Kidney tubule cell (primary cell): ENCODE measurements around the gene CDH6.

ENCODE experiments used
- DNase-seq: peaks from one replicate; pipeline ENCODE4 v3.0.0-alpha.2; 2018; ENCODE audit warnings: low spot score

The CDH6 gene

DNA sequence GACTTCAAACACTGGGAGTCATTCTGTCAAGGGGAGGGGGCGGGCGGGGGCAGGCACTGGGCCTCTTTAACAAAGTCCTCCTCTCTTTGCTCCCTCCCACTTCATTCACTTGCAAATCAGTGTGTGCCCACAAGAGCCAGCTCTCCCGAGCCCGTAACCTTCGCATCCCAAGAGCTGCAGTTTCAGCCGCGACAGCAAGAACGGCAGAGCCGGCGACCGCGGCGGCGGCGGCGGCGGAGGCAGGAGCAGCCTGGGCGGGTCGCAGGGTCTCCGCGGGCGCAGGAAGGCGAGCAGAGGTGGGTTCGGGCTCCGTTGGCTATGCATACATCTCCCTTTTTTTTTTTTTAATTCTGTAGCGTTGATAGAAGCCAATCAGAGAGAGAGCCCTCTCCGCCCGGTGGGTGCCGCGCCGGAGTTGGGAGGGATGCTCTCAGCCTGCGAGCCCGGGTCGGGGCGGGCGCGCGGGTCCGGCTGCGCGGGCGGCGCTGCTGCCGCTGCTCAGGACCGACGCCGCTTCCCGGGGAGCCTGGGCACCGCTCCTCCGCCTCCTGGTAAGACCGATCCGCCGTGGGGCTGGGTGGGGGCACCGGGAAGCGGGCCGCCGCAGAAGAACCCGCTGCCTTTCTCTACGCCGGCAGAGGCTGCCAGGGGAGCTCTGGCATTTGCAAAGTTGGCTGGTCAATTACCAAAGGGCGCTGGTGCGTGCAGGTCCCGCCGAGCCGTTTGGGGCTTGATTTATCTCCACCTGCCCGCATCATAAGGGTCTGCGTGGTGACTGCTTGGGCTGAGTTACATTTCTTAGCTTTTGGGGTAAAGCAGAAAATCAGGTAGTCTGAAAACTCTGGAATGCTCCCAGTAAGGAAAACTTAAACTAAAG lies at the start of gene CDH6:
TSS of gene CDH6 (plus strand) at position 96 of the 877 bp plus-strand sequence. CDS start 73,788 bp downstream, outside the sequence.
- peak; percentile 88 for DNase-seq

DNA sequence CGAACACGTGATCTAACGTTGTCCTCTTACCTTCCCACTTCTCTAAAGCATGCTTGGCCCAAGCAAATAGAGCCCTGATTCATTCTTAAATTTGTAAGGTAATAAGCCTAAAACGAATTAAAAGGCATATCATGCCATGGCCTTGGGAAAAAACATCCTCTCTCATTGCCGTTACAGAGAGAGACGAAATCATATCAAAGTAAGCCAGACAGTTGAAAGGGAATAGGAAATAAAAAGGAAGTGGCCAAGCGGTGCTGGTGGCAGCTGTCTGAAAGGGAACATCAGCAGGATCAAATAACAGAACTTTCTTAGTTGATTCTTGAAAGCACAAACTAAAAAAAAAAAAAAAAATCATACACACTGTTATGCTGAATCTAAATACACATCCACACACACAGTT lies 49.1 kb upstream of the CDH6 start:
- no peak for DNase-seq

DNA sequence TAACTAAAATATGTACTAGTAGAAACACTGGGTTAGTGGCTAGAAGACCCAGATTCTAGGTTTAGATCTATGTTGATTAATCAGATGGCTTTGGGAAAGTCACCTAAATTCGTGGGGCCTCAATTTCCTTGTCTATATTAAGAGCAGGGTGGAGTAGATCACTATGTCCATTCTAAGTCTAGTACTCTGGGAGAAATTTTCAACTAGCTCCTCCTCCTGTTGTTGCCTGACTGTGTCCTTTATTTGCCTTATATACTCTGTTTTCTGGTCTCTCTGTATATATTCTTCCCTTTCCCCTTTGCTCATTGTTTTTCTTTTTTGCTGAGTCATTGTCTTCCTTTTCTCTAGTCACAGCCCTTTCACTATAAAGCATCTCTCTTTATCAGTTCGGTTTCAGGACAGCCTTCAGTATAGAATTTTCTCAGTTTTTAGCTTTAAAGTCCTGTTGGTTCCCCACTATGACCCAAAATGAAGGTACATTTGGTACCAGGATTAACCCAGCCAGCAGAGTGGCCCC lies 44.5 kb upstream of the CDH6 start:
- DNase-seq: peak; percentile 20

DNA sequence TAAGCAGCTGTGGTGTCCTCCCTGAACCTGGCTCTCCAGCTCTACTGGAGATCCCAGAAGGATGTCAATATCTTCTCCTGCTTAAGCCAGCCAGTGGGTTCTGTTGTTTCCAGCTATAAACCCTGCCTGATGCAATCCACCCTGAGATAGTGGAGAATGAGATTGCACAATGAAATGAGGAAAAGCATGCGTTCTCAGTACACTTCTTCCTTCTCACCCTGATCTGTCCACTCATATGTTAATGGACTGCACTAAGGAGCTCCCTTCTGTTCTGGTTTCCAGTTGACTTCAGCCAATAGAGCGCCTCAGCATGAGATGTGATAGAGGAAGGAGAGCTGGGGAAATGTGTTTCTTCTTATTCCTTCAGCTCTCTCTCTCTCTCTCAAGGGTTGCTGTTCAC lies 40.0 kb upstream of the CDH6 start:
- no peak for DNase-seq

DNA sequence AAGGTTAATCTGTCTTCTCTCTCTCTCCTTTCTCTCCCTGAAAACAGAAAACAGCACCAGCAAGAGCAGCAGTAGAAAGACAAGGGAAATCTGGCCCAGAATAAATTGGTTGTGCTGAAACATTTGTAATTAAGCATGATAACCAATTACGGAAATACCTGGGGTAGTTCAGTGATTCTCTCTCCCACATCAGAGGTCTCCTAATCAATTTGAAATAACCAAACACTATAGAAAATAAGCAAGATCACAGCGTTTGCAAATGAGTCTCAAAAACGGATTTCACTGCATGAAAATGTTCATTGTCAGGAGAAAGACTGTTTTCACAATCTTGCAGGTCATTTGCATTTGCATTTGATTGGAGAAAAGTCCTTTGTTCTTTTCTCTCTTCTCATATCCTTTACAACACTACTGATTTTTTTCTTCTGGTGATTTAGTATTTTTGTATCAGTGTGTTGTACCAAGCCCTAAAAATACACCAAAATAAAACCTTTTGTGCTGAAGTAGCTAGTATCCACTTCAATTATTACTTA lies 36.8 kb upstream of the CDH6 start:
- no peak for DNase-seq

DNA sequence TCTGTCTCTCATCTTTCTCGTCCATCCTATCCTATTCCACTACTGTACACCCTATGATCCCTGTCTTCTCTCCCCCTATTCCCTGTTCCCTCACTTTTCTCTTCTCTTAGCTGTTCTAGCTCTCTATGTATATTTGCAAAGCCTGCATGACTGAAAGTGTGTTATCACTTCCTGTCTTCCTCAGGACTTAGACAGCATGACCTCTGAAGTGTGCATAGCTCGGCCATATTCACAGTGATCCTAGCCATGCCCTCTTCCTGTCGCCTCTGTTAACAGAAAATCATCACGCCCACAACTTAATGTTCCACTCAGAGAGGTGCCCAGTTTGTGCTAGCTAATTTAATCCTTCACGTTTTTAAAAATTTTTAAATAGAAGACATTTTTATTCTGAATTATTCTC lies 35.8 kb upstream of the CDH6 start:
- peak; percentile 11 for DNase-seq

DNA sequence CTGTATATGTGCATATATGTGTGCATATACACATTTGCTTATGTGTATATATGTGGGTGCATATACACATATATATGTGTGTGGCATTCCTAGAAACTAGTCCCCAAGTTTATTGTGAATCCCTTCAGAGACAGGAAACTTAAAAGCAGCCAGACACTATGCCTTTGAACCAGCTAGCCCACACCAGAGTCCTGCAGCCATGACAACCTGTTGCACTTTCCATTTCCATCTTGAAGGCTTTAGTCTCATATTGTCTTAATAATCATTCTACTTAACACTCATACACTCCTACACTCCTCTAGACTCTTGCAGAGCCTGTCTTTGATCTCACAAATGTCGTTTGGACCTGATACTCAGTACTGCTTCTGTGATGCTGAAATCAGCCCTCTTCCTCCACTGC lies 34.8 kb upstream of the CDH6 start:
- DNase-seq: no peak

DNA sequence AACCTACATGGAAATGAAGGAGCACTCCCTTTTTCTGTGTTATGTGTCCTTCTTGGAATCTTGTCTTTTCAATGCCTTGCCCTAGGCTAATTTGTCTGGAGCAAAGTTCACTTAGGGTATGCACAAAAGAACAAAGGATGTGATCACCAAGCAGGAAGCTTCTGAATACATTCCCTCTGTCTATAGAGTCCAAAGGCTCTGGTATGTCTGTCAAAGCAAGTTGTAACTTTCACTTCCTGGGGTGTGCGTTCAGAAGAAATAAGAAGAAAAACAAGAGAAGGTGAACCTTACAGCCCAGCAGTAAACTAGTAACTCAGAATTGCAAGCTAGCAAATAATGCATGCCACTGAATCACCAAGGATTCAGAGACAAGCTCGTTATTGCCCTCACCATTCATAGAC lies 31.7 kb upstream of the CDH6 start:
- DNase-seq: peak; percentile 65

DNA sequence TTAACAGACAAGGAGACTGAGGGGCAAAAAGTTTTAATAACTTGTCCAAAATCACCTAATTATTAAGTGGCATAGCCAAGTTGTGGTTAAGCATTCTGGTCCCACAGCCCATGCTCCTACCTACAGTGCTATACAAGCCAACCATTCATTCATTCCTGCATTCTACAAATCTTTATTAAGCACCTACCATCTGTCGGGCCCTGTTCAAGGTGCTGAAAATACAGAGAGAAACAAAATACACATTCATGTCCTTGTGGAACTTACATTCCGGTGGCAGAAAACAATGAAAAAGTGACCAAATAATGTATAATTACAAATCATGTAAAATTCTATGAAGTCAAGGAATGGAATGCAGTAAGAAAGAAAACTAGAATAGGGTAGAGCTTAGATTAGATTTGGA lies 27.8 kb upstream of the CDH6 start:
- DNase-seq: no peak

DNA sequence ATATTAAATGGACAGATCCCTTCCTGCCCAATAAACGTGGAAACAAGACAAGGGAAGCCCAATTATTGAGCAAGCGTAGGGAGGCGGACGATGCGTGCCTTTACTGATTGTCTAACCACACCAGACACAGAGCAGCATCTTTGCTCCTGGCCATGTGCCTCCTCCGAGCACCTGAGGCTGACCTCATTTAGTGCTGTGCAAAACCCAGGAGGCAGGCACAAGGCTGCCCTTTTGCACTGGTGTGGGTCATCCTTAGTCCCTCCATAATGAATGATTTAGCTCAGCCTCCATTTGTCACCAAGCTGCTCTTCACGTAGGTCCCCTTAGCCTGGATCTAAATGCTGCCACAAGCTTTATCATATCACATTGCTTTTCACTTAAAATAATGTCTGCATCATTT lies 24.1 kb upstream of the CDH6 start:
- DNase-seq: no peak

DNA sequence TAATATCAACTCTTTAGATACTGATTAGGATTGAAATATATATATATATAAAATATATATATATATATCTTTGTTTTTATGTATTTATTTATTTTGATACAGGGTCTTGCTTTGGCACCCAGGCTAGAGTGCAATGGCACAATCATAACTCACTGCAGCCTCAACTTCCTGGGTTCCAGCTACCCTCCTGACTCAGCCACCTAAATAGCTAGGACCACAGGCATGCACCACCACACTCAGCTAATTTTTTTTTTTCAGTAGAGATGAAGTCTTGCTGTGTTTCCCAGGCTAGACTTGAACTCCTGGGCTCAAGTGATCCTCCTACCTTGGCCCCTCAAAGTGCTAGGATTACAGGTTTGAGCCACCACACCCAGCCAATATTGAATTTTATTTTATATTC lies 20.6 kb upstream of the CDH6 start:
- peak; percentile 84 for DNase-seq

DNA sequence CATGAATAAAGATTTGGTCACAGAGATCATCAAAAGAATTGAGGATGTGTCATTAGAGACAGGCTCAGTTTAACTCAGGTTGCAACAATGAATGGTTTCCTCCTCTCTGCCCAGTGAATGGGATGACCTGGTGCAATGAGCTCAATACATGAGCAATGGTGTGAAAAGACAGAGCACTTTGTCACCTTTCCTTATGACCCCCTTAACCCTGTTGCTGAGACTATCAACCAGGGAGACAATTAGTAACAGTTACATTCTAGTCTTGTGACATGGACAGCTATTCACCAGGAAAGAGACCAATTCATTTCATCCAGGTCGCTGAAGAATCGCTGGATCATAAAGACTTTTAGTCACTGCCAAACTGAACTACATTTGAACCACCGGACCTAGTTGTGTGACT lies 19.9 kb upstream of the CDH6 start:
- peak; percentile 97 for DNase-seq

DNA sequence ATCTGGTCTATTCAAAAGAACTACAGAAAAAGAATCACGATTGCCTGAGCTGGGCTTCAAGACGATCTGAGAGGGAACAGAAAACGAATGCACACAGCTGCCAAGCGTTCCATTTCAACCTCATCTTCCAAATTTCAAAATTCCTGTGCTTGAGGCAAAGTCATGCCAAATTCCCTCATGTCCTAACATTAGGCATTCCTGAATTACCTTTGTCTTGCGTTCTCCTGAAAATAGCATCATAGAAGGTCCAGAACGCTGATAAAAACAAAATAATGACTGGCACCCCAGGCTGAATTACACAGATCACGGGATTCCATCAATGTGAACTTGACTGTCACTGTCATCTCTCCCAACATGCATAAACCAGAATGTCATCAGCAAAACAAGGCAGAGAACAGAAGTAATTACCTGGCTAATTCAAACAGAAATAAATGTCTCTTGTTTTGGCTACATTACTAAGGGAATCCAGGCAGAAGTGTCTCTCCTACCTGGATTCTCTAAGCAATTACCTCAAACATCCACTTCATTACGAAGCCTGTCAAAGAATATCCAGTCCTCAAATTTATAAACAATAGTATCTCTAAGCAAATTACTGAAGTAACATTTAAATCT lies 12.0 kb upstream of the CDH6 start:
- no peak for DNase-seq

DNA sequence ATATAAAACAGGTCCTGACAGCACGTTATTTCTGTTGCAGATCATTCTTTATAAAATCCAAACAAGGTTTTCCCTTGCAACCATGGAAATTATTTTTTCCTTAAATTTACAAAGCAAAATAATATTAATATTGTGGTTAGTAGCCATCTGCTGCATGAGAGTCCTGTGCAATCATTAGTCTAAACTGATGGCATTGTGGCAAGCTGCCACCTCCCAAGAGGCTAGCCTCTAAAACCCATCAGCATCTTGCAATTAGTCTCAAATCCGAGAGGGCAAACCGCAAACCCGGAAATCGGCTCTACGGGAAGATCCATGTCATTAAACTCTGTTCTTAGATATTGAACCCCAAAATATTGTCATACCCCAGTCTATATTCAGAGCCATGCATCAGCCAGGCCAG lies 11.3 kb upstream of the CDH6 start:
- no peak for DNase-seq

DNA sequence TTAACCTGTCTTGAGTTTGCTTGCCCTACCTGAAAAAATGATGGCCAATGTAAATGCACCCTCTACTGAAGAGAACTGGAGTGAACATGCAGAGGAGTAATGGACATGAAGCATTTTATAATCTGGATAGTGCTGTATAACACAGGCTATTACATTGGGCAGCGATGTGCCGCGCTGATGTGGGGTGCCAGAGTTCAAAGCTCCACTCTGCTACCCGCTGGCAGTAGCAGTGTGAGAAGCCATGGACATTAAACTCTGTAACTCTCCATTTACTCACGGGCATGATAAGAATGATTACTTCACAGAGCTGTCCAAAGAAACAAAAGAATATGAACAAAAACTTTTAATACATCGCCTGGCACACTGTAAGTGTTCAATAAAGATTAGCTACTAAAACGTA lies 7.5 kb upstream of the CDH6 start:
- DNase-seq: no peak

DNA sequence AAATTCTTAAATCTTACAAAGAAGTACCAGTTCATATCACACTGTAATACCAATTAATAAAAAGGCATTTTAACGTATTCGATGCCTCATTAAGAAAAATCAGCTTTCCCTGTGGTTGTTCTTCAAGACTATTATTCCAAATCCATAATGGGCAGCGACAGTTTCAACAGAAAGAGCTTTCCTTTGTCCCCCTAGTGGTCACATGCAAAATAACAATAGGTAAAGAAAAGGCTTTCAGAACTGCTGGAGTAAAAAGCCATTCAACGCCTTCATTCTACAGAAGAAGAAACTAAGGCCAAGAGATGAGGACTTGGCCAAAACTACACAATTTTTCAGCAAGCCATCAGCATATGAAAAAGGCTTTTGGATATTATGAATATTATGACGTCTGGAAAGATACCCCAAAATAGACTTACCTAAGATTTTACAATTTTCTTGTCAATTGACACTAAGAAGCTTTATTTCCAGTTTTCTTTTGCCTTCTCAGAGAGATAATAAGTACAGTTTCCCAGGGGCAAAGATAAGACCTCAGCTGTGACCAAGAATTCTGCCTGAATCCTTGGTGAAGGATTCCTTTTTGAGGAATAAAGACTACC lies 6.7 kb upstream of the CDH6 start:
- peak; percentile 67 for DNase-seq

DNA sequence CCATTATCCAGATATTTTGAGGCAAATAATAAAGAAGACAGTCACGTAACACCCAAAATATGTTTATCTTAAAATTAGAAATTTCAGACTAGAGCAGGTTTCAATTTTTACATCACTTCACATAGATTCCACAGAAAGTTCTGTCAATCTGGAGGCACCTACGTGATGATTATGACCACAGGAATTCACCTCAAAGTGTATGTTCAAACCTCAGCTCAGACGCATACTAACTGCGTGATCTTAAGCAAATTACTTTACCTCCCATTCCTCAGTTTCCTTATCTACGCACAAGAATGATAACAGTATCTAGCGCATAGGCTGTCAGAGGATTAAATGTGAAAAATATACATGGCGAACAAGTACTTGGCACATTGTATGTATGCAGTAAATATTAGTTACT lies 5.9 kb upstream of the CDH6 start:
- no peak for DNase-seq

DNA sequence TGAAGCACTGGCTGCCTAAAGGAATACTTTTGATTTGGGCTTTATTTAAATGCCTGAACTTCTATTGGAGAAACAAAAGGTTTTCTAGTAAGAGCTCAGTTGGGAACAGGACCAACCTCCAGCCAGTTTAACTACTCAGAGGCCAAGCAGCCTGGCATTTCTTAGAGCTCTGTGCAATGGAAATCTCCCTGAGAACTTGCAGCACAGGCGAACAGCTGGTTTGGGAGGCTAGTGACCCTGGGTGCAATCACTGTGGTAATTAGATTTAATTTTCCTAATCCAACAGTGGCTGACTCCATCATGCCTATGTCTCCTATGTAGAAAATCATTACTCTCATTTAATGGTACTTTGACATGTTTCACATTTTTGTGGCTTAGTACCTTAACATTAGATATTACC lies 1.0 kb upstream of the CDH6 start:
- no peak for DNase-seq

DNA sequence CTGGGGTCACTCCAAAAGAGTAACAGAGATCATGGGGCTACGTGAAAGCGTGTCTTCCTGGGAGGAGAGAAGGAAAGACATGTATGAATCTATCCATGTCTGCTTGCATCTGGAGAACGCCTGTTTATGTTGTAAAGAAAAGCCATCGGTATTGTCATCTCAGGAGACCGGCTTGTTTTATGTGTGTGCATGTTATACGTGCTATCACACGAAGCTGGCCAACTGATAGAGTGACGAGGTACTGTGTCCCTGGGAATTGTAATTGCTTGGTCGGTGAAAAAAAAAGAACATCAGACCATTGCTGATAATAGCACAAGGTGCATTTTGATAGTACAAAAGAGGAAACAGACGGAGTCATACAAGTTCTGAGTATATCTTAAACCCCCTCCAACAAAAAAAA lies 370 bp upstream of the CDH6 start:
- DNase-seq: peak; percentile 39

DNA sequence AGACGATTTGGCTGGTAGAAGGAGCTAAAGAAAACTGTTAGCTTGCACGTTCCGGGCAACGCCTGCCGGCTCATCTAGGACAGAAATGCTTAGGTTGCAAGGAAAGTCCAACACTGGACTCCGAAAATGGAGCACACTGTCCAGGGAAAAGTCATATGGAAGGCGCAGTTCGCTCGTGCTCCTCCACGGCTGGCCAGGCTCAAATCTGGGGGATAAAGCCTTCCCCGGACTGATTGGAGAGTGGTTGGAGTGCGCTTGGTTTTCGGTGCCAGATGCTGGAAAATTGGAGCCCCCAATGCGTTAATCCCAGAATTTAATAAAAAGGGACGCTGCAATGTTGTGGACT lies 955 bp downstream of the CDH6 start:
- DNase-seq: no peak

DNA sequence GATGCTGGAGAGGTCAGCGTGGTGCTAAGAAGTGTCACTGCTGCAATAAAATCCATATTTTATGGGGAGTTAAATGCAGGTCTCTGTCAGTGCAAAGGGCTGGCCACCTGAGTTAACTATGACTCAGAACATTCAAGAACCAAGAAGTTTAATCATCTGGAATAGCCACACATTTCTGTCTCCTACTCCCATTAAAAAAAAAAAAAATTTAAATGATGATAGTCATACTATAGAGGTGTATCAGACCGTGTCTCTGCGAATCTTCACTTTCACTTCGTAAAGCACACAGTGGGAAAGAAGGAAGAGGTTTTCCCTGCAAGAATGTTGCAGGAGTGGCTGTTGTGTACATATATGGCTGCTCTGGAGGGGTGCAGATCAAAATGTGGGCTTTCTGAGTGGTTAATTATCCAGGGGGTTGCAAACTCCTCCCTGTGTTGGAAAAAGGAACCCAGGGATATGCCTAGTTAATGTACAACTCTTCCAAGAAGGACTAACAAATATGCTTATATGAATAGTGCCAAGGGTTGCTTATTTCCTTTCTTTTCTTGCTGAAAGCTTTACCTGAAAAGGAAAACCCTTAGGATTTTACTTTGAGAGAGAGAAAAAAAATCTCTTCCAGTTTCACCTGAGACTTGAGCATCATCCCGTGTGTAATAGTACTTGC lies 1.5 kb downstream of the CDH6 start:
- peak; percentile 86 for DNase-seq

DNA sequence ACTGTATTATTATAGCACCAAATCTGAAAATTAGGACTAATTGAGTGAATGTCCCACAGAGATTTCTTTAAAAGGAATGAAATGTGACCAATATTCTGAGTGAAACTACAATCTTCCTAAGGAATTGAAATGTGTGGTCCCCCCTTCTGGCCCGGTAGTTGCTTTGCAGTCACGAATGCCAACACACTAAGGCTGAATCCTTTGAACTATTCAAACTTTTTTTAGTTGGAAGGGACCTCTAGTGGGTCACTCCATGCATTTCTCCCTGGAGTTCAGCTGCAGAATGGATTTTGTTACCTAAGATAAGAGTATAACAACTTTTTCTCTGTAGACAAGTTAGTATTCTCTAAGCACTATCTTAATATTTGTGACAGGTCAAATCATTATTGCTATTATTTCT lies 2.8 kb downstream of the CDH6 start:
- peak; percentile 67 for DNase-seq
